Vein endothelial cell (primary cell): ENCODE results near the gene SMTNL1. TPM values are rescaled to one million over a fixed set of nuclear protein-coding genes. Genes with fewer than 3 reads are reported as not detected.

Experiments
- small RNA-seq: library from RNA; depleted of rRNA; stranded (forward); fragments of <200 nt; gene quantifications from one replicate; pipeline ENCODE3, GENCODE V24; 2012
- total RNA-seq: library from RNA; depleted of rRNA; stranded (reverse); fragments of >200 nt; gene quantifications from 2 replicates; pipeline ENCODE4 v1.2.3, GENCODE V29; 2012

The SMTNL1 gene, protein sequence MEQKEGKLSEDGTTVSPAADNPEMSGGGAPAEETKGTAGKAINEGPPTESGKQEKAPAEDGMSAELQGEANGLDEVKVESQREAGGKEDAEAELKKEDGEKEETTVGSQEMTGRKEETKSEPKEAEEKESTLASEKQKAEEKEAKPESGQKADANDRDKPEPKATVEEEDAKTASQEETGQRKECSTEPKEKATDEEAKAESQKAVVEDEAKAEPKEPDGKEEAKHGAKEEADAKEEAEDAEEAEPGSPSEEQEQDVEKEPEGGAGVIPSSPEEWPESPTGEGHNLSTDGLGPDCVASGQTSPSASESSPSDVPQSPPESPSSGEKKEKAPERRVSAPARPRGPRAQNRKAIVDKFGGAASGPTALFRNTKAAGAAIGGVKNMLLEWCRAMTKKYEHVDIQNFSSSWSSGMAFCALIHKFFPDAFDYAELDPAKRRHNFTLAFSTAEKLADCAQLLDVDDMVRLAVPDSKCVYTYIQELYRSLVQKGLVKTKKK
- not detected in 2 replicates for total RNA-seq

DNA sequence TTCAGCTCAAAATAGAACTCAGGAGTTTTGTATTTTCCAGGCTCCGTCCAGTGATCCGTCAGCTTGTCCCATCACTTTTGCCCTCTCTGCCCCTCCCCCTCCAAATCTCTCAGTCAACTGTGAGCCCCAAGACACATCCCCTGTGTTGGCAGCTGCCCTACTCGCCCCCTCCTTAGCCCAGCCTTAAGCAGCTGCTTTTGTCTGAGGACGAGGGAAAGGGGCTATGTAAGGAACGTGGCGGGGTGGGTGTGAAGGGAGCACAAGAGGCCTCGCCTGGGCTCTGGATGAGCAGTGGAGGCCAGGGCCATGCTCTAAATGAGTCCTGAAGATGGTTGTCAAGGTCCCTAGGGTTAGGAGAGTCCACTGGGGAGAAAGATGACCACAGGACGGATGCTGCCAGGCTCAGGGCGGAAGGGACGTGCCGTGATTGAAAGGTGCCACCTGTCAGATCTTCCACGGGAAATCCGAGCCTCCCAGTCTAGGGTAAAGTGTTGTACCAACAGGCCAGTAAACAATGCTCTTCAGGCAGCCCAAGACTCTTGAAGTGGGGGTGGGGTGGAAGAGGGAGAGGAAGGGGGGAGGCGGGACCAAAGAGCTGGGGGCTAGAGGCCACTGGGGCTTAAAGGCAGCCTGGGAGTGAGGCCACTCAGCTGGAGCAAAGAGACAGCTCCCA, at the start of gene SMTNL1:
Gene SMTNL1 (plus strand): TSS at position 649 of the 673 bp plus-strand sequence. CDS start 5,048 bp downstream, outside the sequence.

DNA sequence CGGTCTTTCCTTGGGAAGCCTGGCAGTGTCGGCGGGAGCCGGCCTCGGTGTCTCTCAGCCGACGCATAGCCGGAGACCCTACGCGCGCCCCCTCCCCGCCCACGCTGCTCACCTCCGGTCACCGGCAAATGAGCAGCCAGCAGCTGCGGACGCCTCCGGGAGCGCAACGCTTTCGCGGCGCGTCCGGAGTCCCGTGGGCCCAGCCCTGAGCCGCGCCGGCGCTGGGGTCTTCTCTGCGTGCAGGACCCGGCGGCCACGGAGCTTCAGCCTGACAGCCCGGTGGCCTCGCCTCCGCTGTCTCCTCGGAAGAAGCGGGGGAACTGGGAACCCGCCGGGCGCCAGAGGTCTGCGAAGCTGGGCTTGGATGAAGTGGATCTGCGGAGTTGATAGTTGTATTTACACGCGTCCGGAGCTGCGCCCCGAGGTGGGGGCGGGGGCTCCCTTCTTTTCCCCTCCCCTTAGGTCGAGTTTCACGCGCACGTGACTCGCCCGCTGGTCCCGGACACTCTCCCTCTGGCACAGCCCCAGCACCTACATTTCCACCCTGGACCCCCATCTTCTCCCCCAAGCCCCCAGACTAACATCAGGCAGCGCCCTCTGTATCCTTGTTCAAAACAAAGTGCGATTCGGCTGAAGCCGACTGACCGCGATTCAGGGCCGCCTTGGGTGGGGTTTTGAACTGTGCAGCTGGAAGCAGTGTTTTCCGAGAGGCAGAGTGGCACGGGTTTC, 21.9 kb upstream of the SMTNL1 start, which contains the start of gene SLC43A1:
Gene SLC43A1 (minus strand): TSS at position 371 of the 729 bp plus-strand sequence. CDS start 1,591 bp downstream, outside the sequence.

GRCh38 chr11:57530596-57531507, 6.5 kb upstream of the SMTNL1 start, which contains the start of gene TIMM10:
TSS of gene TIMM10 (minus strand) at chr11:57530754. CDS start at chr11:57530189, 565 bp downstream.

GRCh38 chr11:57567515-57568329, 30.3 kb downstream of the SMTNL1 start, which contains the start of gene UBE2L6:
TSS of gene UBE2L6 (minus strand) at chr11:57567672. CDS start at chr11:57567611, 61 bp downstream.

DNA sequence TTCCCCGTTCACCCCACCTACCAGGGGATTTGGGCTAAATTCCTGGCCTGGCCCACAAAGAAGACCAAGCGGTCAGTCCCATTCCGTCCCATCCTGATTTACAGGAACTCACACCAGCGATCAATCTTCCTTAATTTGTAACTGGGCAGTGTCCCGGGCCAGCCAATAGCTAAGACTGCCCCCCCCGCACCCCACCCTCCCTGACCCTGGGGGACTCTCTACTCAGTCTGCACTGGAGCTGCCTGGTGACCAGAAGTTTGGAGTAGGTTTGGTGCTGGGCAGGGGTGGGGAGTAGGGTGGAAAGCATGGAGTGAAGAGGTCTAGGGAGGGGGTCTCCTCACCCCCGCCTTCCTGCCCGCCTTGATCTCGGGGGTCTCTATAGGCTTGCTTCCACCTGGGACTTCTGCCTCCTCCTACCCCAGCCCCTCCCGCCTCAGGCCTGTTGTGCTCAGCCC, 60.1 kb downstream of the SMTNL1 start, which contains the start of gene SERPING1:
Gene SERPING1 (plus strand): TSS at position 225 of the 455 bp plus-strand sequence. CDS start 586 bp downstream, outside the sequence.

Small RNAs within 50 kb of the gene (small RNA-seq; reads per million reads assigned to genes)
- gene RN7SL605P = not detected

Other genes with a start within 250 kb of the SMTNL1 start
- gene TNKS1BP1, start 212.6 kb upstream of the SMTNL1 start, total RNA-seq = 64.3 and 75.8 TPM in 2 replicates
- 83.9 and 99.4 TPM in 2 replicates for gene SSRP1, start 201.7 kb upstream of the SMTNL1 start, total RNA-seq
- gene P2RX3, start 199.2 kb upstream of the SMTNL1 start, total RNA-seq = not detected in 2 replicates
- not detected in 2 replicates for gene PRG3, start 156.4 kb upstream of the SMTNL1 start, total RNA-seq
- not detected in 2 replicates for gene PRG2, start 146.9 kb upstream of the SMTNL1 start, total RNA-seq
- gene SLC43A3, start 110.5 kb upstream of the SMTNL1 start, total RNA-seq = 107 and 123 TPM in 2 replicates
- gene RTN4RL2, start 77.1 kb upstream of the SMTNL1 start, total RNA-seq = under 0.01 and 0.19 TPM in 2 replicates
- 10.7 and 13.1 TPM in 2 replicates for gene SLC43A1, start 21.9 kb upstream of the SMTNL1 start, total RNA-seq
- gene TIMM10, start 6.8 kb upstream of the SMTNL1 start, total RNA-seq = 31.0 and 40.9 TPM in 2 replicates
- 19.6 and 29.1 TPM in 2 replicates for gene UBE2L6, start 30.1 kb downstream of the SMTNL1 start, total RNA-seq
- gene SERPING1, start 60.1 kb downstream of the SMTNL1 start, total RNA-seq = not detected in 2 replicates
- under 0.01 and 0.29 TPM in 2 replicates for gene YPEL4, start 112.3 kb downstream of the SMTNL1 start, total RNA-seq
- 20.6 and 23.5 TPM in 2 replicates for gene CLP1, start 120.2 kb downstream of the SMTNL1 start, total RNA-seq
- 62.7 and 67.0 TPM in 2 replicates for gene ZDHHC5, start 130.5 kb downstream of the SMTNL1 start, total RNA-seq
- 18.2 and 23.5 TPM in 2 replicates for gene MED19, start 174.6 kb downstream of the SMTNL1 start, total RNA-seq
- 61.1 and 66.9 TPM in 2 replicates for gene TMX2, start 175.0 kb downstream of the SMTNL1 start, total RNA-seq
- 84.6 and 99.4 TPM in 2 replicates for gene SELENOH, start 203.9 kb downstream of the SMTNL1 start, total RNA-seq
- not detected in 2 replicates for gene BTBD18, start 214.2 kb downstream of the SMTNL1 start, total RNA-seq
- 292 TPM in 2 replicates for gene CTNND1, start 224.2 kb downstream of the SMTNL1 start, total RNA-seq